Lower lobe of right lung (tissue), 2 donors: ENCODE measurements around the gene SFI1. TPM values are rescaled to one million over a fixed set of nuclear protein-coding genes. Genes with fewer than 3 reads are reported as not detected.

Experiments used
- ATAC-seq, 2 donors: fragments of 200-7000 bp; cut with Tn5 transposase; one replicate each; pipeline ENCODE4 v1.9.1; 2020 to 2022; ENCODE audit warnings: mild to moderate bottlenecking in 2 of 2, moderate library complexity in 2 of 2
- DNase-seq: peaks from one replicate; pipeline ENCODE4 v3.0.0-alpha.2; 2020
- H3K27ac ChIP-seq: fragments of 200-600 bp; one replicate; pipeline ENCODE4 v1.8.0; 2022
- H3K27me3 ChIP-seq: fragments of 200-600 bp; one replicate; pipeline ENCODE4 v1.8.0; 2022; ENCODE audit warnings: low read depth
- H3K36me3 ChIP-seq: fragments of 200-600 bp; one replicate; pipeline ENCODE4 v1.8.0; 2022; ENCODE audit warnings: mild to moderate bottlenecking
- H3K4me1 ChIP-seq: fragments of 200-600 bp; one replicate; pipeline ENCODE4 v1.8.0; 2022
- H3K4me3 ChIP-seq: fragments of 200-600 bp; one replicate; pipeline ENCODE4 v1.8.0; 2022; ENCODE audit warnings: mild to moderate bottlenecking
- H3K9me3 ChIP-seq: fragments of 200-600 bp; one replicate; pipeline ENCODE4 v1.8.0; 2022
- intact Hi-C: fragments of 100-400 bp; cut with DNase I; formaldehyde crosslinking; loops from one replicate; pipeline ENCODE4 v1.11.0; 2022
- total RNA-seq: library from RNA; stranded (reverse); fragmentation: NEBNext Ultra II Directional; extraction: Animal tissue kit (Norgen Biotek cat#: 25700); gene quantifications from one replicate; pipeline ENCODE4 v1.2.1, GENCODE V29; 2021
- TF ChIP-seq, protein P1 (sequence below): fragments of 200-600 bp; IDR thresholded peaks from one replicate; pipeline ENCODE4 v1.8.0; 2022; ENCODE audit warnings: antibody characterized with exemption, mild to moderate bottlenecking
- donor health status: DM: no; HTN: yes; CAD: no; lungs with severe emphysema.

Gene SFI1
- total RNA-seq, 1 donor from 2014 or later, result 37.5 TPM

DNA sequence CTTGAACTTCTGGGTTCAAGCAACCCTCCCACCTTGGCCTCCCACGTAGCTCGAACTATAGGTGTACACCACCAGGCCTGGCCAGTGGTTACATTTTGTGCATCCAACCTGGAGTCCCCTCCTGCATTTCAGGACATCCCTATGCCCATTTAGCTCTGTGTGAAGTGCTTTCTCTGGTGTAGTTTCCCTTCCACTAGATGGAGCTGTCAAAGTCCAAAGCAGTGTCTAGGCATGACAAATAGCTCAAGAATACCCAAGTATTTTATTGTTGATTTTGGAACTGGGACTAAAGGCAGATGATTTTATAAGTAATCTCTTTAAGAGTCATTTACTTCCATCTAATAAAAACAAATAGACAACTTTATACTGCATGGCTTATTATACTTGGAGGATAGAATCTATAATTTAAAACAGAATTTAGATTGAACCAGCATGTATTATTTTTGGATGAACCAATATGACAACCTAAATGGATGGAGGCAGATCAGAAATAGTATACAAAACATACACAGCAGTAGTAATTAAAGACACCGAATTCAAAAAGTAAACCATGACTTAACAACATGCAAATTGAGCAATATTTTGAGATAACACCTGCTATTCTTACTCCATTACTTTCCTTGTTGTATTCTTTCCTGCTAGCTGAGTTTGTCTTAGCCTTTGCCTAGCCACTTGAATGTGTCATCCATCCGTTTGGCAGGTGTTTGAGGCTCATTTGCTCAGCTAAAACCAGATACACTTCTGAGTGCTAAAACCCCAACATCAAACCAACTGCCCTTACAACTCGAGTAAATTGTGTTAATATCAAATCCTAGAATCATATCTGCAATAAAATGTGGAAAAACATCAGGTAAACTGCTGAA is 44.4 kb upstream of the SFI1 start:
- Histone ChIP-seq H3K36me3 (peaks cover 79% of the 10 kb centered on the region), H3K27ac (no peak overlapping the region), H3K9me3 (no peaks in the 10 kb centered on the region), H3K4me1 (no peaks in the 10 kb centered on the region), H3K4me3 (no peak overlapping the region), H3K27me3 (no peaks in the 10 kb centered on the region)
- intact Hi-C loops, result no loop called here
- DNase-seq, result no peak
- TF ChIP-seq, protein P1, sequence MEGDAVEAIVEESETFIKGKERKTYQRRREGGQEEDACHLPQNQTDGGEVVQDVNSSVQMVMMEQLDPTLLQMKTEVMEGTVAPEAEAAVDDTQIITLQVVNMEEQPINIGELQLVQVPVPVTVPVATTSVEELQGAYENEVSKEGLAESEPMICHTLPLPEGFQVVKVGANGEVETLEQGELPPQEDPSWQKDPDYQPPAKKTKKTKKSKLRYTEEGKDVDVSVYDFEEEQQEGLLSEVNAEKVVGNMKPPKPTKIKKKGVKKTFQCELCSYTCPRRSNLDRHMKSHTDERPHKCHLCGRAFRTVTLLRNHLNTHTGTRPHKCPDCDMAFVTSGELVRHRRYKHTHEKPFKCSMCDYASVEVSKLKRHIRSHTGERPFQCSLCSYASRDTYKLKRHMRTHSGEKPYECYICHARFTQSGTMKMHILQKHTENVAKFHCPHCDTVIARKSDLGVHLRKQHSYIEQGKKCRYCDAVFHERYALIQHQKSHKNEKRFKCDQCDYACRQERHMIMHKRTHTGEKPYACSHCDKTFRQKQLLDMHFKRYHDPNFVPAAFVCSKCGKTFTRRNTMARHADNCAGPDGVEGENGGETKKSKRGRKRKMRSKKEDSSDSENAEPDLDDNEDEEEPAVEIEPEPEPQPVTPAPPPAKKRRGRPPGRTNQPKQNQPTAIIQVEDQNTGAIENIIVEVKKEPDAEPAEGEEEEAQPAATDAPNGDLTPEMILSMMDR, result peak; percentile 40
- peak; percentile 59 to 75 for ATAC-seq

DNA sequence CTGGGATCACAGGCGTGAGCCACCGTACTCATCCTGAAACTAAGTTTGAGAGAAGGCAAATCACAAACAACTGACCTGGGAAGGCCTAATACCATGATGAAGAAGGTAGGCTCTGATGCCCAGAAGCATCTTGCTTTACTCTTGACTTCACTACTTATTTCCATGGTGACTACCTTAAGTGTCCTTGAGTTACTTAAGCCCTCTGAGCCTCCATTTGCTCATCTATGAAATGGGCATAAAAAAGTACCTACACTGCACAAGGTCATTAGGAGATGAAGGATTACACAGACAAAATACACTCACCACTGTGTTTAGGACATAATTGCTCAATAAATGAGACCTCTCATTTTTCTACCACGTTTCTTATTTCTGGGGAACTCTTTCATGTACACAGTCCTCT is 34.6 kb upstream of the SFI1 start:
- intact Hi-C loops, result no loop called here
- DNase-seq (no peak), ATAC-seq (no peak)
- H3K27me3 ChIP-seq, result no peaks in the 10 kb centered on the region
- H3K4me3 ChIP-seq, result no peak overlapping the region
- no peaks in the 10 kb centered on the region for H3K4me1 ChIP-seq
- H3K36me3 ChIP-seq, result peaks cover 84% of the 10 kb centered on the region
- TF ChIP-seq, protein P1, result no peak
- H3K9me3 ChIP-seq, result no peaks in the 10 kb centered on the region
- H3K27ac ChIP-seq, result no peak overlapping the region

DNA sequence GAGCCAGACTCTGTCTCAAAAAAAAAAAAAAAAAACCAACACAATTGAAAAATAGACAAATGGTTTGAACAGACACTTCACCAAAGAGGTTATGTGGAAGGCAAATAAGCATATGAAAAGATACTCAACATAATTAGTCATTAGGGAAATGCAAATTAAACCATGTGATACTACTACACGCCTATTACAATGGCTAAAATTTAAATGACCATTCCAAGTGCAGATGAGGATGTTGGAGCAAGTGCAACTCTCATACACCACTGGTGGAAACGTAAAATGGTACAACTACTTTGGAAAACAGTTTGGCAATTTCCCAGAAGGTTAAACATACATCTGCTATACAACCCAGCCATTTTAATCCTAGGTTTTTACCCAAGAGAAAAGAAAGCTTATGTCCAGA is 31.0 kb upstream of the SFI1 start:
- no peak overlapping the region for H3K27ac ChIP-seq
- H3K4me3 ChIP-seq, result no peak overlapping the region
- H3K36me3 ChIP-seq, result peaks cover 82% of the 10 kb centered on the region
- H3K4me1 ChIP-seq, result no peaks in the 10 kb centered on the region
- TF ChIP-seq, protein P1, result no peak
- ATAC-seq (no peak), DNase-seq (no peak)
- intact Hi-C loops, result no loop called here
- no peaks in the 10 kb centered on the region for H3K9me3 ChIP-seq
- H3K27me3 ChIP-seq, result no peaks in the 10 kb centered on the region

- intact Hi-C loops, result no loop called here
- Histone ChIP-seq H3K9me3 (no peaks in the 10 kb centered on the region), H3K27me3 (no peaks in the 10 kb centered on the region), H3K36me3 (peaks cover 31% of the 10 kb centered on the region), H3K27ac (no peak overlapping the region), H3K4me1 (peaks cover 6% of the 10 kb centered on the region), H3K4me3 (no peak overlapping the region)
- ATAC-seq (no peak), DNase-seq (no peak)
- TF ChIP-seq, protein P1, result no peak
These were observed 21.6 kb upstream of the SFI1 start for GRCh38 chr22:31474743-31475142.

- TF ChIP-seq, protein P1, result no peak
- DNase-seq (no peak), ATAC-seq (no peak)
- Histone ChIP-seq H3K4me1 (peaks cover 6% of the 10 kb centered on the region), H3K27me3 (no peaks in the 10 kb centered on the region), H3K4me3 (no peak overlapping the region), H3K9me3 (no peaks in the 10 kb centered on the region), H3K27ac (no peak overlapping the region), H3K36me3 (peaks cover 31% of the 10 kb centered on the region)
- intact Hi-C loops, result no loop called here
These were observed 20.5 kb upstream of the SFI1 start for GRCh38 chr22:31475800-31476199.
